SIG-M5 treated with dmso at 0.1 percent for 504 hours (cell line): ENCODE results near the gene TAGLN2.

Experiments
- DNase-seq: peaks from one replicate; lab custom pipeline; 2025; ENCODE audit not compliant: unreplicated experiment; lab: John Stamatoyannopoulos, UW

Gene TAGLN2

DNA sequence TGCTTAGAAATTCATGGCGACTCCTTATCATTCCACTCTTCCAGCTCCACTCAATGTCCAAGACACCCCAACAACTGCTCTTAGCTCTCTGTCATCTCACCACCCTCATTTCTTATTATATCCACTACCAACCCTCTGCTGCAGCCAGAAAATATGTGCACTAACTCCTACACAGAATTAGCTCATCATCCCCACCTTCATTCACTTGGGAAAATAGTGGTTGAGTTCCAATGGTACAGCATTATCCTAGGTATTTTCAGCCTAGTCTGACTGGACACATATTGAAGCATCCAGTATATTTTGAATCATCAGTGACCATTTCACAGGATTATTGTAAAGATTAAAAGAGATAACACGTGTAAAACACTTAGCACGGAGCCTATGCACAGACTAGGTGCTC is 46.2 kb downstream of the TAGLN2 start:
- no peak for DNase-seq

DNA sequence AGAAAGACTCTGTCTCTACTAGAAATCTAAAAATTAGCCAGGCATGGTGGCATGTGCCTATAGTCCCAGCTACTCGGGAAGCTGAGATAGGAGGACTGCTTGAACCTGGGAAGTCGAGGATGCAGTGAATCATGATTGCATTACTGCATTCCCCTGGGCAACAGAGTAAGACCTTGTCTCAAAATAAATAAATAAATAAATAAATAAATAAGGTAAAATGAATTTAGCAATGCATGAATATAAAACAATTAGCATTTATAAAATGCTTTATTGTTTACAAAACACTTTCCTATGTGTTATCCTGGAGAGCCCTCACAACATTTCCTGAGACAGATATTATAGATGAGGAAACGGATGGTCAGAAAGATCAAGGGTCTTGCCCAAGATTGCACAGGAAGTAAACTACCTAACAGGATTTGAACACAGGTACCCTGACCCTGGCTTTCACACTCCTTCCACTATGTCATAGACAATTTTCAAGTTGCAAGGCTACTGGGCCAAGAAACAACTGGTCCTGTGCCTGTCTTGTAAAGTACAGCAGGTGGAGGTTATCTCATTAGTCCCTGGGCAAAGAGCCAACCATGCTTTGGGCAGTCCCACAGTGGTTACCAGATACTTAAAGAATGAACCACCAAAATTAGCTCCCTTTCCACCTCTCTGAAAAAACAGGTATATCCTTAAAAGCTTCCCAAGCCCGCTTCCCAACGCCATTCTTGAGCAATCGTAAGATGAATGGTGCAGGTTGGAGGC is 47.4 kb downstream of the TAGLN2 start:
- DNase-seq, result no peak

DNA sequence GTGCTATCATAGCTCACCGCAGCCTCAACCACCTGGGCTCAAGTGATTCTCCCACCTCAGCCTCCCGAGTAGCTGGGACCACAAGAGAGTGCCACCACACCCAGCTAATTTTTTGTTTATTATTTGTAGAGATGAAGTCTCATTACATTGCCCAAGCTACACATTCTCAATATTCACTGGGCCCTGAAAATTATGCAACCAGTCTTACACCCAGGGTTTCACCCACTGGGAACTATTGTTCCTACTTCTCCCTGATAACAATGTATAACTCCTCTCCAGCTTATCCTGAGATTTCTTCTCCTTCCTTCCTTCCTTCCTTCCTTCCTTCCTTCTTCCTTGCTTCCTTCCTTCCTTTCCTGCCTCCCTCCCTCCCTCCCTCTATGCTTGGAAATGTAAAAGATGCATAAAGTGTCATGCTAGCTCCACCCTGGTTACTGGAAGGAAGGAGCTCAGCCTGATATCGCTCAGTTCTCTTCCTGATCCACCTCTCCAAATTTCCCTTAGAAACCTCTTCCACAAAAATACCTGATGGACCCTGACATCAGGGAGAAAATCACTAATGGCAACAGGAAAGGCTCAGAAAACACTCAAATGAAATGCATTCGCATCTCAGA is 51.7 kb downstream of the TAGLN2 start:
- no peak for DNase-seq

DNA sequence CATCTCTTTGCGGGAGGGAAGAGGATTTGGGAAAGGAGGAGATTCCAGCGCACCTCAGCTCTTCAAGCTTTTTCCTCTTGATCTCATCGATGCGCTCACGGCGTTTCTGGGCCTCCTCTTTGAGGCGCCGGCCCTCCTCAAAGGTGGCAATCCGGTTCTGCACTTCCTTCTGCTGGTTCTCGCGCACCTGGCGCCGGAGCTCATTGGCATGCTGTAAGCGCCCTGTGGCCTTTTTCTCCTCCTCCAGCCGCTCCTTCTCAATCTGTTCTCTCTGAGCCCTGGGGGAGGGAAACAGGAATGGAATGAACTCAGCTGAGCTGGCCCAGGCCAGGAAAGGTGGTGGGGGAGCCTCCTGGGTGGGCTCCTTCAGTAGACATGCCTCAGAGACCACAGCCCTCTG is 52.4 kb downstream of the TAGLN2 start:
- no peak for DNase-seq

DNA sequence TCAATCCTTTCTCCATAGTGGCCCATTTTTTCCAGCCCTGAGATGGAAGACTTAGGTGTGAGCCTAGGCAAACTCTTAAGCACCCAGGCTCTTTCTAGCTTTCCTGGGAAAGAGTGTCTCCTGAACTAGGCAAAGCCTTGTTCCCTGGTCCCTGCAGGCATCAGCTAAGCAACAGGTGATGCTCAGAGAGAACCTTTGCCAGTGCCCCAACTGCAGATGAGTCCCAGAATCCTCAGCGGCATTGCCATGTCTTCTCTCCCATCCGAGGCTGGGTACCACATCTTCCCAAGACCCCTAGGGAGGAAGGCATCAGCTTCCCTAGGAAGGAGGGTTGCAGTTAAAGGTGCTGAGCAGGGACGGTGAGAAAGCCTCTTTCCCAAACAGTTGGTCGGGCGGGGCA is 54.6 kb downstream of the TAGLN2 start:
- no peak for DNase-seq

DNA sequence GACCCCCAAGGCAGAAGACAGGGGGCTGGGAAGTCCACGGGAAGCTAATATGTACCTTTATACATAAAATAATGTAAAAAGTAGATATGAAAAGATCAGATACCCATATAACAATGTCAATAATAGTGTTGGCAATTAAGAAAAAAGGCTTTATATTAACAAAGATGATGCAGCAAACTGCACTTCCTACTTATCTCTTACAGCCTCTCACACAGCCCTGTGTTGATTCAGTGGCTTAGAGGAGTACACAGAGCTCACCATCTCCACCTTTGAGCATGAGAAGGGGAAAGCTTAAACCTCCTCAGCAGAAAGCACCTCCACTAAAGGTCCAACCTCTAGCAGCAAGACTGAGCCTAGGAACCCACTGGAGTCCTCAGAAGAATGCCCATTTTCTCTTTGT is 55.7 kb downstream of the TAGLN2 start:
- DNase-seq, result no peak

DNA sequence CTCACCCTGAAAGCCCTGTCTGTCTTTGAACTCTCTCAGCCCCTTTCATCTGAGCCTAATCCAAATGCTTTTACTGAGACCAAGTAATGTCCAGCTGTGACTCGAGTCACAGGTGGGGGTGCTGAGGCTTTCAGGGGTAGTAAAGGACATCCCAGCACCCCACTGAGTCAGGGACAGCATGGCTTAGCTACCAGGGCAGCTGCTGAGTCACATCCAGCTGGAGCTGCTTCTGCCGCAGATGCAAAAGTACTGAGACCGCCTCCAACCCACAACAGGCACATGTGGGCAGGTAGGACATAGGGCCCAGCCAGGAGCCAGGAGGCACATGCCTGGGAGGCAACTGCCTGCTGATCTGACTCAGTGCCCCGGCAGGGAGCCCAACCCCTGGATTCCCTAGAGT is 56.1 kb downstream of the TAGLN2 start:
- no peak for DNase-seq

DNA sequence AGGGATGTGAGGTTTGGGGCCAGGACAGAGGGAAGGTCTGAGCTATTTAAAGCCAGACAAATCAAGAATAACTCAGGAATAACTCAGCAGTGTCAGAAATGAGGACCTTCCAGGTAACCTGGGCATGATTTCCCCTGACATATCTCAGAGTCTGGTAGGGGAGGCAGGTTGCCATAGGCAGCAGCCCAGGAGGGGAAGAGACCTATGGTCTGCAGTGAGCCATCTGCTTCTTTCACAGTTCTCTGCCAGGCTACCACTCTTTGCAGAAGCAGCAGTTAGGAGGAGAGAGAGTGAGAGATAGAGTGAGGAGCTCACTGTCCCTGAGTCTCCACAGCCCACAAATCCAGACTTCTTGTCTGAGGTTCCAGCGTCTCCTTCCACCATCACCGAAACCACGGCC is 56.5 kb downstream of the TAGLN2 start:
- DNase-seq, result no peak
